Measurements from ENCODE around the gene HMGN1.

Gene HMGN1

GRCh38 chr21:39296891-39297290 lies 52.0 kb downstream of the HMGN1 start:
- DNase-seq (ENCODE audit: low read depth): no peak

All from stimulated activated CD8-positive, alpha-beta memory T cell treated with anti-CD3 and anti-CD28 coated beads, Interleukin-15, amount 100 ng/mL, for 1 hour (primary cell).